SK-N-SH treated with all-trans-retinoic acid at 6 μM for 48 hours (cell line): ENCODE results near the gene CORO6.

Experiments
- ATAC-seq: fragments of 200-7000 bp; cut with Tn5 transposase; 3 replicates; pipeline ENCODE4 v1.9.1; 2020; ENCODE audit warnings: mild to moderate bottlenecking, moderate library complexity
- BACH2 ChIP-seq: fragments of 250-450 bp; sonication (Bioruptor Pico); IDR thresholded peaks from 2 replicates; pipeline ENCODE4 v1.9.0; 2021; ENCODE audit warnings: mild to moderate bottlenecking, borderline replicate concordance
- CSDC2 ChIP-seq: fragments of 250-450 bp; sonication (Bioruptor Pico); IDR thresholded peaks from 2 replicates; pipeline ENCODE4 v1.5.0; 2020; ENCODE audit warnings: mild to moderate bottlenecking, moderate library complexity
- ESRRG ChIP-seq: fragments of 250-450 bp; sonication (Bioruptor Pico); IDR thresholded peaks from 2 replicates; pipeline ENCODE4 v1.6.1; 2021; ENCODE audit warnings: mild to moderate bottlenecking
- GLIS3 ChIP-seq: fragments of 250-450 bp; sonication (Bioruptor Pico); IDR thresholded peaks from 2 replicates; pipeline ENCODE4 v1.5.0; 2020; ENCODE audit warnings: mild to moderate bottlenecking, moderate library complexity
- ISL1 ChIP-seq: fragments of 250-450 bp; sonication (Bioruptor Pico); IDR thresholded peaks from 2 replicates; pipeline ENCODE4 v2.1.2; 2022; ENCODE audit warnings: mild to moderate bottlenecking, moderate library complexity
- OSR1 ChIP-seq: fragments of 250-450 bp; sonication (Bioruptor Pico); IDR thresholded peaks from 2 replicates; pipeline ENCODE4 v1.8.0; 2022; ENCODE audit warnings: moderate library complexity, mild to moderate bottlenecking, inconsistent platforms
- PPARA ChIP-seq: fragments of 250-450 bp; sonication (Bioruptor Pico); IDR thresholded peaks from 2 replicates; pipeline ENCODE4 v1.5.0; 2020; ENCODE audit warnings: mild to moderate bottlenecking, borderline replicate concordance
- RARB ChIP-seq: fragments of 250-450 bp; sonication (Bioruptor Pico); IDR thresholded peaks from 2 replicates; pipeline ENCODE4 v1.8.0; 2021; ENCODE audit warnings: mild to moderate bottlenecking, moderate library complexity
- SNAI2 ChIP-seq: fragments of 250-450 bp; sonication (Bioruptor Pico); IDR thresholded peaks from 2 replicates; pipeline ENCODE4 v1.5.0; 2020; ENCODE audit warnings: mild to moderate bottlenecking, moderate library complexity
- TCF4 ChIP-seq: fragments of 250-450 bp; sonication (Bioruptor Pico); IDR thresholded peaks from 2 replicates; pipeline ENCODE4 v1.8.0; 2021; ENCODE audit warnings: mild to moderate bottlenecking, moderate library complexity, borderline replicate concordance
- TOX ChIP-seq: fragments of 250-450 bp; sonication (Bioruptor Pico); IDR thresholded peaks from 2 replicates; pipeline ENCODE4 v1.8.0; 2021; ENCODE audit warnings: mild to moderate bottlenecking, moderate library complexity, borderline replicate concordance
- ZC3H10 ChIP-seq: fragments of 250-450 bp; sonication (Bioruptor Pico); IDR thresholded peaks from 2 replicates; pipeline ENCODE4 v1.5.1; 2021; ENCODE audit warnings: mild to moderate bottlenecking, moderate library complexity
- ZFP3 ChIP-seq: fragments of 250-450 bp; sonication (Bioruptor Pico); IDR thresholded peaks from 2 replicates; pipeline ENCODE4 v1.5.0; 2020; ENCODE audit warnings: mild to moderate bottlenecking, moderate library complexity
- ZFP30 ChIP-seq: fragments of 450-650 bp; formaldehyde crosslinking; IDR thresholded peaks from 2 replicates; pipeline ENCODE4 v1.5.0; 2022; ENCODE audit warnings: mild to moderate bottlenecking, moderate library complexity
- ZNF565 ChIP-seq: fragments of 450-650 bp; formaldehyde crosslinking; conservative IDR thresholded peaks from 2 replicates; pipeline ENCODE4 v1.5.0; 2020; ENCODE audit warnings: low read depth, mild to moderate bottlenecking, moderate library complexity
- ZNF70 ChIP-seq: fragments of 450-650 bp; formaldehyde crosslinking; IDR thresholded peaks from 2 replicates; pipeline ENCODE4 v1.5.0; 2020; ENCODE audit warnings: mild to moderate bottlenecking, moderate library complexity
- ZNF8 ChIP-seq: fragments of 450-650 bp; formaldehyde crosslinking; IDR thresholded peaks from 2 replicates; pipeline ENCODE4 v1.5.0; 2020; ENCODE audit warnings: mild to moderate bottlenecking, moderate library complexity
- TF ChIP-seq, protein P1 (sequence below): fragments of 250-450 bp; sonication (Bioruptor Pico); IDR thresholded peaks from 2 replicates; pipeline ENCODE4 v1.5.0; 2020; ENCODE audit warnings: mild to moderate bottlenecking, moderate library complexity
- TF ChIP-seq, protein P2 (sequence below): fragments of 250-450 bp; sonication (Bioruptor Pico); IDR thresholded peaks from 2 replicates; pipeline ENCODE4 v1.8.0; 2021; ENCODE audit warnings: low read depth, mild to moderate bottlenecking, moderate library complexity, borderline replicate concordance
- TF ChIP-seq, protein P3 (sequence below): fragments of 250-450 bp; sonication (Bioruptor Pico); IDR thresholded peaks from 2 replicates; pipeline ENCODE4 v1.5.1; 2020; ENCODE audit warnings: low read depth, mild to moderate bottlenecking, moderate library complexity
- TF ChIP-seq, protein P4 (sequence below): fragments of 250-450 bp; sonication (Bioruptor Pico); IDR thresholded peaks from 2 replicates; pipeline ENCODE4 v1.8.0; 2020; ENCODE audit warnings: mild to moderate bottlenecking, moderate library complexity, borderline replicate concordance
- TF ChIP-seq, protein P5 (sequence below): fragments of 250-450 bp; sonication (Bioruptor Pico); IDR thresholded peaks from 2 replicates; pipeline ENCODE4 v1.5.1; 2021; ENCODE audit warnings: mild to moderate bottlenecking, moderate library complexity

CORO6 gene

DNA sequence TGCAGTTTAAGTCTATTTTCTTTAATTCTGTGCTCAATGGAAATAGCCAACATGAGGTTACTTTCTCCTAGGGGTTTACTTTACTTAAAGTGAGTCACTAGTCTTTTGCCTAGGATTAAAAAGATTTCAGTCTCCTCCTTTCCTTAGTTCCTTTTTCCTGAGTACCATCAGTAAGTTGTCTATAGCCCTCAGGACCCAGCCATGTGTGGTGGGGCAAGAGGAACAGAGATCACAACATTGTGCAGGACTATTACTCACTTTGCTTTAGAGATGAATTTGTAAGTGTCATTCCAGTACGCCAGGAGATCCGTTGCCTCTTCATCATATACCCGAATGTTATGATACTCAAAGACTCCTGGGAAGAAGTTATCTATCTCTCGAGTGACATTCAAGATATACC, 27.7 kb upstream of the CORO6 start:
- no peak for ATAC-seq
- TF ChIP-seq, protein P1, sequence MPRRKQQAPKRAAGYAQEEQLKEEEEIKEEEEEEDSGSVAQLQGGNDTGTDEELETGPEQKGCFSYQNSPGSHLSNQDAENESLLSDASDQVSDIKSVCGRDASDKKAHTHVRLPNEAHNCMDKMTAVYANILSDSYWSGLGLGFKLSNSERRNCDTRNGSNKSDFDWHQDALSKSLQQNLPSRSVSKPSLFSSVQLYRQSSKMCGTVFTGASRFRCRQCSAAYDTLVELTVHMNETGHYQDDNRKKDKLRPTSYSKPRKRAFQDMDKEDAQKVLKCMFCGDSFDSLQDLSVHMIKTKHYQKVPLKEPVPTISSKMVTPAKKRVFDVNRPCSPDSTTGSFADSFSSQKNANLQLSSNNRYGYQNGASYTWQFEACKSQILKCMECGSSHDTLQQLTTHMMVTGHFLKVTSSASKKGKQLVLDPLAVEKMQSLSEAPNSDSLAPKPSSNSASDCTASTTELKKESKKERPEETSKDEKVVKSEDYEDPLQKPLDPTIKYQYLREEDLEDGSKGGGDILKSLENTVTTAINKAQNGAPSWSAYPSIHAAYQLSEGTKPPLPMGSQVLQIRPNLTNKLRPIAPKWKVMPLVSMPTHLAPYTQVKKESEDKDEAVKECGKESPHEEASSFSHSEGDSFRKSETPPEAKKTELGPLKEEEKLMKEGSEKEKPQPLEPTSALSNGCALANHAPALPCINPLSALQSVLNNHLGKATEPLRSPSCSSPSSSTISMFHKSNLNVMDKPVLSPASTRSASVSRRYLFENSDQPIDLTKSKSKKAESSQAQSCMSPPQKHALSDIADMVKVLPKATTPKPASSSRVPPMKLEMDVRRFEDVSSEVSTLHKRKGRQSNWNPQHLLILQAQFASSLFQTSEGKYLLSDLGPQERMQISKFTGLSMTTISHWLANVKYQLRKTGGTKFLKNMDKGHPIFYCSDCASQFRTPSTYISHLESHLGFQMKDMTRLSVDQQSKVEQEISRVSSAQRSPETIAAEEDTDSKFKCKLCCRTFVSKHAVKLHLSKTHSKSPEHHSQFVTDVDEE (CRISPR knock-in tag), result no peak
- TF ChIP-seq ZNF70 (CRISPR knock-in tag), result no peak
- TF ChIP-seq, protein P2, sequence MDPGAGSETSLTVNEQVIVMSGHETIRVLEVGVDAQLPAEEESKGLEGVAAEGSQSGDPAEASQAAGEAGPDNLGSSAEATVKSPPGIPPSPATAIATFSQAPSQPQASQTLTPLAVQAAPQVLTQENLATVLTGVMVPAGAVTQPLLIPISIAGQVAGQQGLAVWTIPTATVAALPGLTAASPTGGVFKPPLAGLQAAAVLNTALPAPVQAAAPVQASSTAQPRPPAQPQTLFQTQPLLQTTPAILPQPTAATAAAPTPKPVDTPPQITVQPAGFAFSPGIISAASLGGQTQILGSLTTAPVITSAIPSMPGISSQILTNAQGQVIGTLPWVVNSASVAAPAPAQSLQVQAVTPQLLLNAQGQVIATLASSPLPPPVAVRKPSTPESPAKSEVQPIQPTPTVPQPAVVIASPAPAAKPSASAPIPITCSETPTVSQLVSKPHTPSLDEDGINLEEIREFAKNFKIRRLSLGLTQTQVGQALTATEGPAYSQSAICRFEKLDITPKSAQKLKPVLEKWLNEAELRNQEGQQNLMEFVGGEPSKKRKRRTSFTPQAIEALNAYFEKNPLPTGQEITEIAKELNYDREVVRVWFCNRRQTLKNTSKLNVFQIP (CRISPR knock-in tag), result no peak
- TF ChIP-seq ZC3H10, result no peak
- TF ChIP-seq, protein P3, sequence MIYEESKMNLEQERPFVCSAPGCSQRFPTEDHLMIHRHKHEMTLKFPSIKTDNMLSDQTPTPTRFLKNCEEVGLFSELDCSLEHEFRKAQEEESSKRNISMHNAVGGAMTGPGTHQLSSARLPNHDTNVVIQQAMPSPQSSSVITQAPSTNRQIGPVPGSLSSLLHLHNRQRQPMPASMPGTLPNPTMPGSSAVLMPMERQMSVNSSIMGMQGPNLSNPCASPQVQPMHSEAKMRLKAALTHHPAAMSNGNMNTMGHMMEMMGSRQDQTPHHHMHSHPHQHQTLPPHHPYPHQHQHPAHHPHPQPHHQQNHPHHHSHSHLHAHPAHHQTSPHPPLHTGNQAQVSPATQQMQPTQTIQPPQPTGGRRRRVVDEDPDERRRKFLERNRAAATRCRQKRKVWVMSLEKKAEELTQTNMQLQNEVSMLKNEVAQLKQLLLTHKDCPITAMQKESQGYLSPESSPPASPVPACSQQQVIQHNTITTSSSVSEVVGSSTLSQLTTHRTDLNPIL (CRISPR knock-in tag), result no peak
- TF ChIP-seq ZNF8, result no peak
- TF ChIP-seq SNAI2 (CRISPR knock-in tag), result no peak
- no peak for TF ChIP-seq ESRRG (CRISPR knock-in tag)
- no peak for TF ChIP-seq CSDC2 (CRISPR knock-in tag)
- TF ChIP-seq TCF4, result no peak

DNA sequence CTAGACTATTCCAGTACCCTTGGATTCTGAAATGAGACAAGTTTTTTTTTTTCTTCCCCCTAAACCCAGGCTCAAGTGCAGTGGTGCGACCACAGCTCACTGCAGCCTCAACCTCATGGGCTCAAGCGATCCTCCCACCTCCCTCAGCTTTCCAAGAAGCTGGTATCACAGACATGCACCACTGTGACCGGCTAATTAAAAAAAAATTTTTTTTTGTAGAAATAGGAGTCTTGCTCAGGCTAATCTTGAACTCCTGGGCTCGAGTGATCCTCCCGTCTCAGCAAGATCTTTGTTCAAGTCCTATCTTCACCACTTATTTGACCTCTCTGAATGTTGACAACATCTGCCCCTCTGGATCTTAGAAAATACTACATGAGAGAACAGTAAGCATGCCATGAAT, 26.6 kb upstream of the CORO6 start:
- no peak for TF ChIP-seq PPARA (CRISPR knock-in tag)
- ATAC-seq, result no peak

DNA sequence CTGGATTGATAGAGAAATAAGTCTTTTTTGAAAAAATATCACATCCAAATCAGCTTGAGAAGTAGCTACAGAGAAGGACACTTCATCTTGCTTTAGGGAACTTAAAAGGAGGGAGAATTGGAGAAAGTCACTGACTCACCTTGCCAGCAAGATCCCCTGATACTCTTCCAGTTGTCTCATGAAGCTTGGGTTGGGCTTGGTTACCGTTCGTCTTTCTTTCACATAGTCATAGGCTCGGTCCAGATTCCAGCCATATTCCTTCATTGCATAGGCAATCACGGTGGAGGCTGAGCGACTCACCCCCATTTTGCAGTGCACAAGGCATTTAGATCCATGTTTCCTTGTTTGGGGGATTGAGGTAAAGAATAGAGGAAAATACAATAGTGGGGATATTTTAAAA, 25.3 kb upstream of the CORO6 start:
- no peak for ATAC-seq
- TF ChIP-seq, protein P1 (CRISPR knock-in tag), result no peak
- no peak for TF ChIP-seq GLIS3 (CRISPR knock-in tag)
- TF ChIP-seq ZNF565 (CRISPR knock-in tag), result no peak
- TF ChIP-seq ZFP3 (CRISPR knock-in tag), result no peak
- no peak for TF ChIP-seq ZNF8
- TF ChIP-seq, protein P2 (CRISPR knock-in tag), result no peak
- TF ChIP-seq, protein P3 (CRISPR knock-in tag), result no peak
- TF ChIP-seq ISL1 (CRISPR knock-in tag), result no peak
- TF ChIP-seq, protein P4, sequence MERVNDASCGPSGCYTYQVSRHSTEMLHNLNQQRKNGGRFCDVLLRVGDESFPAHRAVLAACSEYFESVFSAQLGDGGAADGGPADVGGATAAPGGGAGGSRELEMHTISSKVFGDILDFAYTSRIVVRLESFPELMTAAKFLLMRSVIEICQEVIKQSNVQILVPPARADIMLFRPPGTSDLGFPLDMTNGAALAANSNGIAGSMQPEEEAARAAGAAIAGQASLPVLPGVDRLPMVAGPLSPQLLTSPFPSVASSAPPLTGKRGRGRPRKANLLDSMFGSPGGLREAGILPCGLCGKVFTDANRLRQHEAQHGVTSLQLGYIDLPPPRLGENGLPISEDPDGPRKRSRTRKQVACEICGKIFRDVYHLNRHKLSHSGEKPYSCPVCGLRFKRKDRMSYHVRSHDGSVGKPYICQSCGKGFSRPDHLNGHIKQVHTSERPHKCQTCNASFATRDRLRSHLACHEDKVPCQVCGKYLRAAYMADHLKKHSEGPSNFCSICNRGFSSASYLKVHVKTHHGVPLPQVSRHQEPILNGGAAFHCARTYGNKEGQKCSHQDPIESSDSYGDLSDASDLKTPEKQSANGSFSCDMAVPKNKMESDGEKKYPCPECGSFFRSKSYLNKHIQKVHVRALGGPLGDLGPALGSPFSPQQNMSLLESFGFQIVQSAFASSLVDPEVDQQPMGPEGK (CRISPR knock-in tag), result no peak
- no peak for TF ChIP-seq ESRRG (CRISPR knock-in tag)
- no peak for TF ChIP-seq OSR1 (CRISPR knock-in tag)
- no peak for TF ChIP-seq TOX (CRISPR knock-in tag)
- TF ChIP-seq BACH2 (CRISPR knock-in tag), result no peak
- TF ChIP-seq RARB, result no peak
- no peak for TF ChIP-seq SNAI2 (CRISPR knock-in tag)
- no peak for TF ChIP-seq ZFP30 (CRISPR knock-in tag)
- TF ChIP-seq PPARA (CRISPR knock-in tag), result no peak
- TF ChIP-seq, protein P5, sequence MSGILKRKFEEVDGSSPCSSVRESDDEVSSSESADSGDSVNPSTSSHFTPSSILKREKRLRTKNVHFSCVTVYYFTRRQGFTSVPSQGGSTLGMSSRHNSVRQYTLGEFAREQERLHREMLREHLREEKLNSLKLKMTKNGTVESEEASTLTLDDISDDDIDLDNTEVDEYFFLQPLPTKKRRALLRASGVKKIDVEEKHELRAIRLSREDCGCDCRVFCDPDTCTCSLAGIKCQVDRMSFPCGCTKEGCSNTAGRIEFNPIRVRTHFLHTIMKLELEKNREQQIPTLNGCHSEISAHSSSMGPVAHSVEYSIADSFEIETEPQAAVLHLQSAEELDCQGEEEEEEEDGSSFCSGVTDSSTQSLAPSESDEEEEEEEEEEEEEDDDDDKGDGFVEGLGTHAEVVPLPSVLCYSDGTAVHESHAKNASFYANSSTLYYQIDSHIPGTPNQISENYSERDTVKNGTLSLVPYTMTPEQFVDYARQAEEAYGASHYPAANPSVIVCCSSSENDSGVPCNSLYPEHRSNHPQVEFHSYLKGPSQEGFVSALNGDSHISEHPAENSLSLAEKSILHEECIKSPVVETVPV (CRISPR knock-in tag), result no peak
- no peak for TF ChIP-seq ZC3H10
- no peak for TF ChIP-seq TCF4
